NCI-H446 treated with DMSO at 0.1 percent for 48 hours (cell line): ENCODE data around the gene FNBP1L.
A peak's percentile ranks its signal among the peaks of the same experiment; 100 is the strongest.
"Not testable (repeated sequence)": the region's sequence is repeated elsewhere in the genome, so short reads cannot be mapped to it uniquely, and the experiment has no call there.

Experiments used
- DNase-seq: peaks from one replicate; lab custom pipeline; 2025; lab: John Stamatoyannopoulos, UW

The FNBP1L gene

DNA sequence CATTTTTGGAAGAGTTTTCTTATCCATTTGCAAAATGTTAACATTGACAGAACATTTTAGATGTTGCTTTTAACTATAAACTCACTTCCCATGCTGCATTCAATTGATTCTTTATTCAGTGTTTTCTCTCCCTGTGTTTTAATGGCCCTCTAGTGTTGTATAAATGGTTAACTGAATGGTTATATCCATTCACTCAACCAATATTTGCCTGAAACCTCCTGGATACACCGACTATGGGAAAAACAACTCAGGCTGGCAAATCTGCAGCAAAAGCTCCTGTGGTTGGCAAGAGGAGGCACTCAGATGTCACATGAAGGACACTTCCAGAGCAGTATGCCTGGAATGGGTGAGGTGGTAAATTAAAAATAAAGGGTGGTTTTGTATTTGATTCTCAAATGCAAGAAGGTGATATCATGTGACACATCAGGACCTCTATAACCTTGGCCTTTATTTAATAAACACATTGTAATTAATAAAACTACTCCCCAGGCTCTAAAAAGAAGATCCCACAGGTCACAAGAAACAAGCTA lies 126.1 kb downstream of the FNBP1L start:
- DNase-seq: peak; percentile 26

DNA sequence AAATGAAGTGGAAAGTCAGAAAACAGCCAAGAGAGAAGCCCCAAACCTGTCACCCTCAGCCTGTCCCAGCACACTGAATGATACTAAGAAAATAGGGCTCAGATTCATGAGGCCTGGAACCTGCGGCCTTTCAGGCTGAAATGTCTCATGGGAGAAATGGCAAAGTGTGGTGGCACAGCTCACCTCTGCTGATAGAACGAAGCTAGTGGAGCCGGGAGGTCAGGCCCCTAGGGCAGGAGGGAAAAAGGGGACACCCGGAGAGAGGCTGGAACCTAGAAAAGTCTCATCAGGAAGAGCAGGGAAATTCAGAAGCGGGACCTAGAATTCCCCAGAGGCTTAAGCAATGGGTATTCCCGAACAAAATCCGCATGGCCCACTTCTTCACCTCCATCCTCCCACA lies 126.6 kb downstream of the FNBP1L start:
- DNase-seq: no peak

DNA sequence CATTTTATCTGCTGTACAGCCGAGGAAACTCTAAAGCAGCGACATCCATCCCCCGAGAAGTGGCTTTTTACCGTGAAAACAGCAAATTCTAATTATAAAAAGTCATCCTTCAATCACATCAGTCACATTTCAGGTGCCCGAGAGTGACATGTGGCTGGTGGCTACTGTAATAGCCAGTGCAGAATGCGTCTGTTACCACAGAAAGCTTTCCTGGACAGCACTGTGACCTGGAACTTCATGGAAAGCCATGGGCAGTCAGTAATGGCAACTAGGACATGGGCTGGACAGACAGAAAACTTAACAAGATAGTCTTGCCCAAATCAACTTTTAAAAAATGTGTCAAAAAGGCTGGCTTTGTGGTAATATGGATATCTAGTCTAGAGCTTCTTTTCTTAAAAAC lies 127.1 kb downstream of the FNBP1L start:
- DNase-seq: no peak

DNA sequence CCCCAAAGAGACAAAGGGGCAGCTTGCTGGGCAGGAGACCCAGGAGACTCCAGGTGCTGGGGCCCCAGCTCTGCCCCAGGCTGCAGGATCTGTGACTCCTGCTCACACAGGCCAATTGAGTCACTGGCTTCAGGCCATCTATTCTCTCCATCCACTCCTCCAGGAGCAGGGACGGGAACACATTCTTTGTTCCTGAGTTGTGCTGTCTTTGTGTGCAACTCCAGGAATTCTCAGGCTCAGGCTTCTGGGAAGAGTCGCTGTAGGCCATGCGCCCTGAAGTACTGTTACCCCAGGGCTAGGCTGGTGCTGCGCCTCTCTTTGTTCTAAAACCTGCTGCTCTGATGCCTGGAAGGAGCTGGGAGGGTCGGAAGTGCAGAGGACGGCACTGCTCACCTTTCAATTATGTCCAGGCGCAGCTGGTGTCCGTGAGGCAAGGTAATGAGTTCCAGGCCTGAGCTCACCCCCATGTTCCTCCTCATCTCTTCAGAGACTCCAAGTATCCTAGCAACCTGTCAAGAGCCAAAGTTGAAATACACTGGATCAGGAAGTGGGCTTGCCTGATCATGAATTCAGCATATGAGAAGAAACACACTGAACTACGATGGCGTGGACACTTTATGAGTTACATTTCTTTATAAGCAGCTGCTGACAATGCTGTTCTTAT lies 127.8 kb downstream of the FNBP1L start:
- peak; percentile 63 for DNase-seq

DNA sequence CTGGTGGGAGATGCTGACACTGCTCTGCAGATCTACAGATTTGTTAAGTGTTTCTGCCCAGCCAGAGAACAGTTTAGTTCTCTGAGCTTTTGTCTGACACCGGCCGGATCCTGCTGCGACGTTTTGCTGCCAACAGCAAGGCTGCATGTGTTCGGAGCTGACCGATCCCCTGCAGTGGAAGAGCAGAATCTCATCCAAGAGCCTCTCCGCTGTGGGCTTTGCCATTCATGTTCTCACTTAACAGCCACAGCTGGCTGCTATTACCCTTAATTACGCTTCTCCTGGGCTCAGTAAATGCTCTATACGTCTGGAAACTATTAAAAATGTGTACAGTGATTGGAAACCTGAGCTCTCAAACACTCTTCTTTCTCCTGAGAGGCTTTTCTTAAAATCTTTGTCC lies 128.4 kb downstream of the FNBP1L start:
- DNase-seq: peak; percentile 79

DNA sequence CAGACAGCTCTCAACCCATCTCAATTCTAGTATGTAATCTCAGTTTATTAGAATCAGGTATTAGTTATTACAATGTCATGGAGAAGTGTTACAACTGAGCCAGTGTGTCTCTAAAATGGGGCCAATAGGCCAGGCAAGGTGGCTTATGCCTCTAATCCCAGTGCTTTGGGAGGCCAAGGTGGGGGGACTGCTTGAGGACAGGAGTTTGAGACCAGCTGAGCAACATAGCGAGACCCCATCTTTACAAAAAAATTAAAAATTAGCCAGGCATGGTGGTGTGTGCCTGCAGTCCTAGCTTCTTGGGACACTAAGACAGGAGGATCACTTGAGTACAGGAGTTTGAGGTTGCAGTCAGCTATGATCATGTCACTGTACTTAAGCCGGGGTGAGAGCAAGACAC lies 128.8 kb downstream of the FNBP1L start:
- DNase-seq: no peak

DNA sequence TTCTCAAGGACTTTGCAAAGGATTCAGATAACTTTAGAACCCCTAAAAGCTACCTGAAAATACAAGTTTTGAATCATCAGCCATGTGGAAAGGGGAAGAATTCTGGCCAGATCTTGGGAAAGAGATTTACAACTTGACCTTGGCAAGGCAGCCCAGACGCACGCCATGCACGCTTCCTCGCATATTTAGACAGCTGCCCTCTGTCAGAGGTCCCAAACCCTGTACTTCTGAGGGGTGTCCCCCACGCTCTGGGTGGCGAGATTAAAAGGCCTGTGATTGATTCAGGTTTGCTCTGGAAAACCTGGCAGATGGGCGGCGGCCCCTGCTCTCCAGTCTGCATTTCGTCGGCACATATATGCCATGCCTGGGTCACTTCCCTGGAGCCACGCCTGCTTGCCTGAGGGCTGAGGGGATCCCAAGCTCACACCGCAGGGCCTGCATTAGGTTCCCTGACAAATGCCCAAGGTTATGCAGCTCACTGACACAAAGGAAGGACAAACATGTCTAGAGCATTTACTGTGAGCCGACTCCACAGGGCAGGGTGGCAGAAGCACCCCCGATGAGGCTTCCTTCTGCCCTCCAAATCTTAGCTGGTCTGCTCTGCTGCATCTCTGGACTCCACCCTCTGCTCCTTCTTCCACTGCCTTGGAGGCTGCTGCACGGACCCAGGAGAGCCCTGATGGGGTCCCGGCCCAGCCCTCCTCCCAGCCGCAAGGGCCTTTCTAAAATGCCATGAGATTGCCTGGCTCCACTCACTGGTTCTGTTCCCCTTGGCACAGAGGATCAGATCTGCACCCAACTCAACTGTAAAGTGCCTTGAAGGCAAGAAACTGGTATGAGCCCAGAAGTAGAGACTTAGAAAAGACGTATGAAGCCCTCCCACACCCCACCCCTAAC lies 129.9 kb downstream of the FNBP1L start:
- DNase-seq: no peak

DNA sequence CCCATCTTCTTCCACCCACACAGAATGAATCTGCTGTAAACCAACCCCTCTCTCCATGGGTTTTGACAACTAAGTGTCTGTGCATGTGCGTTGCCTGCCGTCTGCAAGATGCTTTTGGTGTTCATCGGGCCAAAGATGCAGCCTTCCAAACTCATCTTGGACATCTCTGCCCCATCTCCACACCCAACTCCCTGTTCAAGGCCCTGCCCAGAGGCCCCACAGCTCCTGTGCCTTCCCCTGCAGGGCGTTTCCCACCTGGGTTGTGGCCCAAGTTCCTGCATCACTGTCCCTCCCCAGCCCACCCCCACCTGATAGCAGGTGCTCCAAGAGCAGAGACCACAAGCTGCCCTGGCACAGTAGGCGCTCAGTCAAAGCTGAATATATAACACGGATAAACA lies 130.5 kb downstream of the FNBP1L start:
- DNase-seq: no peak

DNA sequence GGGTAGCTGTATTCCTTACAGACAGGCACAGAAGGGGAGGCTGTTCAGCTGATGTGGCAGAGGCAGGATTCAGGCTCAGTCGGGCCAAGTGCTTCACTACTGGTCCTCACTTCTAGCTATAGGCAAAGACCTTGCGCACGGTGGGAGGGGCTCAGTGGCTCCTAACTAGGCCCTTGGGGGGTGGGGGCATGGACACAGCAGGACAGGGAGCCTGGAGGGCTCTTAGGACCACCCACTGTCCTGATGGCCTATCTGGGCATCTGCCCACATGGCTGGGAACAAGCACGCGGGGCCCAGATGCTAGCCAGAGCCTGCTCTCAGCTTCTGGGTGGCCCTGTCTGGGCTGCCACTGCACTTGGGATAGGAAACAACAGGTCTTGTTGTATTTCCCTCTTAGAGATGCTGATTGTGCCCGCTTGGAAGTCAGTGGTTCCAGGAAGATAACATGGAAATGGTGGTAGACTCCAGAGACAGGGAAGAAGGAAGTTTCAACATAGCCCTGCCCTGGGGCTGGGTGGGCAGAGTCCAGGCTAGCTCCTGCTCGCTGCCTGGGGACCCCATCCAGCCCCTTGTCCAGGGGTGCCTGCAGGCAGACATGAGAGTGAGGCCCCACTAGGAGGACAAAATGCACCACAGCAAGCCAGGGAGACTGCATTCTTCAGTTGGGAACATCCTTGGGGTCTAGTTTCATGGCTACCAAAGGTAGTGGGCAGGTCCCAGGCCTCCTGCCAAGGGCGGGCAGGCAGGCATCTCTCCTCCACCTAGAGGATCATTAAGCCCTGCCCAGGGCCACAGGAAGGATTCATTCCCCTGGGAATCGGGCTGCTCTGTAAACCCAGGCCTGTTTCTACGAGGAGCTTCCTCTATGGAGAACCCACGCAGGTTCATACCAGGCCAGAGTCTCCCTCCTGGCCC lies 131.2 kb downstream of the FNBP1L start:
- no peak for DNase-seq

DNA sequence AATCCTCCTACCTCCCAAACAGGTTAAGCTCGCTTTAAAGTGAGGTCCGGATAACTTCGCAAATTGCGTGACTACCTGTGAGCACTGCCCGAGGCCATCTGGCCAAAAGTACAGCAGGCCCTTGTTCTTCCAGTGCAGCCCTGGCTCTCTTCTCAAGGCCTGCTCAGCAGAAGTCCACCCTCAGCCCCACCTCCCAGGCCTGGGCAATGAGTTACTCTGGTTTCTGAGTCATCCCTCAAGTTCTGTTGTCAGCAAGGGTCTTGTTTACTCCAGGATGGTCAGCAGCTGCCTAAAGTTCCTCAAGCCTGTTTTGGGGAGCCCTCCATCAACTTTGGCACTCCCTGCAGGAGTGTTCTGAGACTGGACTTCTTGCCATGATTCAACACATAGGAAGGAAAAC lies 132.0 kb downstream of the FNBP1L start:
- DNase-seq: no peak

DNA sequence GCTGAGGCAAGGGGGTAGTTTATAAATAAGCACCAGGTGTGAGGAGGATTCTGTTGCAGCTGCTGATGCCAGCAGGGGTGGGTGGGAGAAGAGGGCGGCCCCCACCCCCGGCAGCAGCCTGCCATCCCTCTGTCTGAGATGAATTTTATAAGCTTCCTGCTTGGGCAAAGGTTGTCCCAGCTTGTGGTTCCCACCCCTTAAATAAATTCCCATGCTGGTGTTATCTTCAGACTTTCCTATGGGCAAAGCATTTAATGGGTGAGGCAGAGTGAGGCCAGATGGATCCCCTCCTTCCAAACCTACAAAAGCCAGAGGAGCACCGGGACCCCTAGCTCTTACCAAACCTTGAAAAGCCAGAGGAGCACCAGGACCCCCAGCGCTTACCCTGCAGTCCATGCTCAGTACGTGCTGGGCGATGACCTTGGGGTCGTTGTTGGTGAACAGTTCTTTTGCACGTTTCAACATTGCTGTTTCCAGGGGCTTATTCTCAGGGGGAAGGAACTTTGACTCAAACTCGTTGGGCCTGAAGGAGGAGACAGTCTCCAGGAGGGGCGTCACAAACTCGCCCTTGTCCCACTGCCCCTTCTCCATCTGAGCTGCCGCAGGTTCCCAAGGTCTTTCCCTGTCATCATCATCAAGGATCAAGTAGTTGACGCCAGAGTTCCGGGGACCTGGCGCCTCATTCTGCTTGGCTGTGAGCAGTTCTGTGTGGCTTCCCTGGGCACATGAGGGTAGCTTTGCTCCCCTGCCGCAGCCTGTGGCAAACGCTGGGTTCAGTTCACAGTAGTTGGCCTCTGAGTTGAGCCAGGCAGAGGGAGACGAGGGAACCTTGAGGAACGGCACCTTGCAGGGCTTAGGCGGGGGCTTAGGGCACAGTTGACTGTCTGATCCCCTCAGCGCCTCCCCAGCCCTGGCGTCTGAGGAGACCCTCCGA lies 134.3 kb downstream of the FNBP1L start:
- DNase-seq: no peak

DNA sequence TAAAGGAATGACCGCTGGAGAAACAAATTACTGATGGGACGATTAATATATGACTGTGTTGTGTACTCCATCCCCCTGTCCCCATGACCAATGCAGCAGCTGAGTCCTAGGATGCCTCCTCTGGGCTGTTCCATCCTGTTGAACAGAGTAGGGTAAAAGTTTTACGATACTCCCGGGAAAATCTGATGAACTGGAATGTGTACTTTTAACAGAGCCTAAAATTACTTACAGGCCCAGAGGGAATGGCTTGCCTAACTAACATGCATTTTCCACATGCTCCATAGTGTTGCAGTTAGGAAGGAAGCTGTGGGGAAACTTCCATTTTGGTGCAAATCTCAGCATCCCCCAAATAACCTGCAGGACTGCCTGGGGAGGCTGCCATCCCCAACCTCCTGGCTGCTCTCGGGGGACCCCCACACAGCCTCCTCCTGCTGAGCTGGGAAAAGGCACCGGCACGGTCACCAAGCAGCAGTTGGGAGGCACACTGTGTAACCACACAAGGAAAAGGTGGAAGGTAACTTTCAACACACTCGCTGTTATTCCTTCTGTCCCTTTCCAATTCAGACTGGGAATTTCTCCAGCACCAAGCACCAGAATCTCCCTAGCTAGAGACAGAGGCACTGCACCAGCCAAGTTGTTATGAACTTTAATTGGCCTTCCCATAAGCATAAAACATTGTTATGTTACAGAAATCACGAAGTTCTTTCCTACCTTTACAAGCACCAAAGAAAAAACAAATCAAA lies 136.5 kb downstream of the FNBP1L start:
- DNase-seq: no peak

DNA sequence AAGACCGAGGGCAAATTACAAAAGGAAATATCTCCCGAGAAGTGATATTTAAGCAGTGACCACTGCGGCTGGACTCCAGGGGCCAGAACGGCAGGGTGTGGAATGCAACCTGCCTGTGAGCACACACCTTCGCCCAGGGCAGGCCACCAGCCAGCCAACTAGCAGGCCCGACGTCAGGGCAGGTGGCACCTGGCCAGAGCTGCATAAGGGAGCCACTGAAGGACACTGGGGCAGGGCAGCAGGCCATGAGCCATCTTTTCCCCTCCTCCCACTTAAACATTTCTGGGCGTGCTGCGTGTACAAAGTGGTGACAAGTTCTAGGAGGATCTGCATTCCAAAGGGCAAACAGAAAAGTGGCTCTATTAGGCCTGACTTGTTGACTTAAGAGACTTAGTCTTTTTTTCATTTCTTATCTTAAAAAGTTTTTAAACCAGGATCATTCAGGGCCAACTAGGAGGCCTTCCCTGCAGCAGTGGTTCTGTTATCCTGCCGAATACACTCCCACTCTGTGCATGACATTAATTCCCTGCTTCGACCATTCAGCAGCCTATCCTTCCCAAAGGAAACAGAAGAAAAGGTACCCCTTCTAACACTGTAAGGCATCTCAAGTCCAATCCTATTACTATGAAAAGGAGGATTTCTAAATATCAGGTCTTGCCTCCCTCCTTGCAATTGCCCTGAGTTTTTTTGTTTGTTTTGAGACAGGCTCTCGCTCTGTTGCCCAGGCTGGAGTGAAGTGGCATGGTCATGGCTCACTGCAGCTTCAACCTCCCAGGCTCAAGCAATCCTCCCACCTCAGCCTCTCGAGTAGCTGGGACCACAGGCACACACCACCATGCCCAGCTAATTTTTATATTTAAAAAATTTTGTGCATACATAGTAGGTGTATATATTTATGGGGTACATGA lies 137.4 kb downstream of the FNBP1L start:
- DNase-seq: no peak

DNA sequence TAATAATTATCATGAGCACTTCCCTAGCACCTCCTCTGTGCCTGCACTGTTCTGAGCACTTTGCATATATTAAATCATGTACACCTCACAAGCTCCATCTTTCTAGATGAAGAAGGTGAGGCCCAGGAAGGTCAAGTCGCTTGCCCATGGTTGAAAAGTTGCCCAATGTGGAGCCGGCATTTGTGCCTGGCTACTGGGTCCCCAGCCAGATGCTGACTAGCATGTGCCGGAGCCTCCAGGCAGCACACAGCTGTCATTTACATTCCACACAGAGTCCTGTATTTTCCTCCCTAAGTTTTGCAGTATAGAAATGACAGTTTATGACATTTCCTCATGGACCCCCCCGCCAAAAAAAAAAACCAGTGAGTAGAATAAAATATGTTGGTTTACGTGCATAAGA lies 139.4 kb downstream of the FNBP1L start:
- DNase-seq: no peak

DNA sequence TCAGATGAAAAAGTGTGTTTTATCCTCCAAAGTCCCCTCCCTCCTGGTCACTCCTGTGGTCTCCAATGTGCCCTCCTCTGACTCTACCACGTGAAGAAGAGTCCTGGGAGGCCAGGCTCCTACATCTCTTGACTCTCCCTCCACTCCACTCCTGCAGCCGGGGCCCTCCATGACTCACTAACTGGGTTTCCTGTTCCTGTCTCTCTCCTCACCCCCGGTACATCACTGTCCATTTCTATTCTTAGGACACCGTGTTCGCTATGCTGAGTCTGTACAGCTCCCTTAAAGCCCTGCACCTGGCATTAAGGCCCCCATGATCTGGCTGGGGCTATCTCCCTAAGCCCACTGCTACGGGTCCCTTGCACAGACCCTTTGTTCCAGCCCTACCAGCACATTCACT lies 140.3 kb downstream of the FNBP1L start:
- no peak for DNase-seq

DNA sequence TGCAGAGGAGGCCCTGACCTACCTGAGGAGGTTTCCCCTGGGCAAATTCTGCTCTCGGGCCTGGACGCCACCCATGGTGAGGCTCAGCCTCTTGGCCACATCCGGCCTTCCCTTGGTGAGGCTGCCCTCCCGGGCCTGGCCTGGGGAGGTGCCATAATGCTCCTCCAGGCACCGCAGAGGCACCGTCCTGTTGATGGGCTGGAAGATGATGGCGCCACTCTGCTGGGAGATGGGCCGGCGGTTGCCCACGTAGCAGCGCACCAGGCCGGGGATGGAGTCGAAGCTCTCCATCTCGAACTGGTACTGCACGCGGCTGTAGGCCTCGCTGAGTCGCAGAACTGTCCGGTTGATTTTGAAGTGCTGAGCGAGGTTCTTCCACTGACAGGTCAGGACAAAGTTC lies 141.0 kb downstream of the FNBP1L start:
- DNase-seq: no peak

DNA sequence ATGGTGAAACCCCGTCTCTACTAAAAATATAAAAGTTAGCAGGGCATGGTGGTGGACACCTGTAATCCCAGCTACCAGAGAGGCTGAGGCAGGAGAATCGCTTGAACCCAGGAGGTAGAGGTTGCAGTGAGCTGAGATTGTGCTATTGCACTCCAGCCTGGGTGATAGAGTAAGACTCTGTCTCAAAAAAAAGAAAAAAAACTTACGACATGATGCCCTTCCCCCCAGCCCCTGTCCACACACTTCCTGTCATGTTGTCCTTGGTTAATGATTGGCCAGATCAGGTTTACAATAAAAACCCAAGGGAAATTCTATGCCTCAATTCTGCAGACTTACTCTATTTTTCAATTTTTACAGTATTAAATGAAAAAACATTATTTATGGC lies 143.4 kb downstream of the FNBP1L start:
- DNase-seq: not testable (repeated sequence)

DNA sequence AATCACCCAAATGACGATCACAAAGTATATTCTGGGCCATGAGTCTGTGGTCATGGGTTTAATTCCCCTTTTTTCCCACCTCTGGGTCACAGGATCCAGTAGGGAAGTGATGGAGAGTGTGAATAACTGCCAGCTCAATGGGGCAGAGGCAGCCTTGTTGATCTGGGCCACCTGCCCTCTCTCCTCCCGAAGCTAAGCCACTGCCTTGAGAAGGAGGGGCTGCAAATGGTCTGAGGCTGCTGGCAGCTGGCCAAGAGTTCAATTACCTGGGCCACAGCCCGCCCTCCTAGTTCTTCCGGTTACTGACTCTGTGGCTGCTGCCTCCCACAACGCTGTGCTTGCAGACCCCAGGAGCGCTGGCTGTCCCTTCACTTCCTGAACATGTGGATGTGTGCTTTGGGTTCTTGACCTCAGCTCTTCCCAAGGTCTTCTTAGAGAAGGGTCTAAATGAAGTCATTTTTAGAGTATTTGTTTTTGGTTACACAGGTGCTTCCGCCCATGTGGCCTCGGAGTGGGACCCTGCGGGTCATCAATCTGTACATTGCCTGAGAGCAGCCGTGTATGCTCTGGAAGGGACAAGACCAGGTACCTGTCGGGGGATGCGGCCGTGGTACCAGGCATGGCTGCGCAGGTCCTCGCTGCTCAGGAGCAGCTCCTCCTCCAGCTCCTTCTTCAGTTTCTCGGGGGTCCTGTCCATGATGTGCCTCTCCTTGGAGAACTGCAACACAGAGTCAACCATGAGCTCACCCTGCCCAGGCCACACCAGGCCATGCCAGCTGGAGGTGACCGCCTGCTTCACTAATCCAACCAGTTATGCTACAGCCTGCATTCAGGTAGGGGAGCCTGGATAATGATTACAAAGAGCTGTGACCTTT lies 144.0 kb downstream of the FNBP1L start:
- DNase-seq: peak; percentile 58
